GM23338 (cell line): ENCODE data around the gene ZNF557. TPM values are rescaled to one million over a fixed set of nuclear protein-coding genes. Genes with fewer than 3 reads are reported as not detected.

Experiments used
- ATAC-seq: fragments of 200-7000 bp; cut with Tn5 transposase; 3 replicates; pipeline ENCODE4 v1.9.1; 2020
- DNase-seq: peaks from one replicate; pipeline ENCODE4 v3.0.0-alpha.2; 2015; ENCODE audit warnings: low spot score
- H2AFZ ChIP-seq: fragments of 200-600 bp; sonication (generic); 2 replicates; pipeline ENCODE4 v1.8.0; 2016; ENCODE audit warnings: antibody characterized with exemption, mild to moderate bottlenecking, moderate library complexity
- H3F3A ChIP-seq: fragments of 200-600 bp; sonication (generic); replicated peaks from 2 replicates; pipeline ENCODE4 v1.8.0; 2017; ENCODE audit warnings: antibody characterized with exemption, mixed run types, low read depth
- H3K27ac ChIP-seq: fragments of 200-600 bp; sonication (generic); 2 replicates; pipeline ENCODE4 v1.6.1; 2016; ENCODE audit warnings: low read depth
- H3K27me3 ChIP-seq: fragments of 200-600 bp; sonication (generic); 2 replicates; pipeline ENCODE4 v1.8.0; 2016; ENCODE audit warnings: mild to moderate bottlenecking, mixed run types, moderate library complexity; ENCODE audit not compliant: insufficient read depth
- H3K36me3 ChIP-seq: fragments of 200-600 bp; sonication (generic); 2 replicates; pipeline ENCODE4 v1.8.0; 2016; ENCODE audit warnings: mild to moderate bottlenecking; ENCODE audit not compliant: insufficient read depth
- H3K4me1 ChIP-seq: fragments of 200-600 bp; sonication (generic); 2 replicates; pipeline ENCODE4 v1.8.0; 2016; ENCODE audit warnings: mild to moderate bottlenecking, moderate library complexity; ENCODE audit not compliant: insufficient read depth
- H3K4me2 ChIP-seq: fragments of 200-600 bp; sonication (generic); 2 replicates; pipeline ENCODE4 v1.7.1; 2017; ENCODE audit warnings: mixed run types
- H3K4me3 ChIP-seq: fragments of 200-600 bp; sonication (generic); 2 replicates; pipeline ENCODE4 v1.6.1; 2016; ENCODE audit warnings: mixed run types
- H3K79me2 ChIP-seq: fragments of 200-600 bp; sonication (generic); replicated peaks from 2 replicates; pipeline ENCODE4 v1.8.0; 2017; ENCODE audit warnings: mild to moderate bottlenecking; ENCODE audit not compliant: insufficient read depth
- H3K9me2 ChIP-seq: fragments of 200-600 bp; sonication (generic); 2 replicates; pipeline ENCODE4 v1.8.0; 2017; ENCODE audit not compliant: insufficient read depth
- H4K20me1 ChIP-seq: fragments of 200-600 bp; sonication (generic); replicated peaks from 2 replicates; pipeline ENCODE4 v1.8.0; 2017; ENCODE audit warnings: mild to moderate bottlenecking; ENCODE audit not compliant: insufficient read depth
- H3K27ac Mint-ChIP-seq: 2 replicates; pipeline ENCODE4 v1.8.0; 2020; ENCODE audit warnings: inconsistent platforms, mild to moderate bottlenecking, moderate library complexity, mixed read lengths
- H3K27me3 Mint-ChIP-seq: 3 replicates; pipeline ENCODE4 v1.8.0; 2022; ENCODE audit warnings: low read depth, mild to moderate bottlenecking, moderate library complexity, mixed read lengths, inconsistent platforms; ENCODE audit not compliant: insufficient read depth, poor library complexity
- H3K36me3 Mint-ChIP-seq: 3 replicates; pipeline ENCODE4 v1.8.0; 2021; ENCODE audit warnings: low read depth, mild to moderate bottlenecking, inconsistent platforms, moderate library complexity, mixed read lengths
- H3K4me1 Mint-ChIP-seq: 3 replicates; pipeline ENCODE4 v1.8.0; 2020; ENCODE audit warnings: mild to moderate bottlenecking, inconsistent platforms, mixed read lengths
- H3K4me3 Mint-ChIP-seq: 3 replicates; pipeline ENCODE4 v1.8.0; 2021; ENCODE audit warnings: moderate library complexity, mild to moderate bottlenecking, inconsistent platforms, mixed read lengths
- H3K9me3 Mint-ChIP-seq: 3 replicates; pipeline ENCODE4 v1.8.0; 2020; ENCODE audit warnings: moderate library complexity, mild to moderate bottlenecking, inconsistent platforms, mixed read lengths
- CREB1 ChIP-seq: fragments of 250-450 bp; sonication (Bioruptor Pico); IDR thresholded peaks from 2 replicates; pipeline ENCODE4 v1.5.0; 2020; ENCODE audit warnings: low read depth, mild to moderate bottlenecking, moderate library complexity
- EZH2 ChIP-seq: fragments of 200-600 bp; sonication (generic); IDR thresholded peaks from one replicate; pipeline ENCODE4 v1.8.0; 2017; ENCODE audit warnings: antibody characterized with exemption, mild to moderate bottlenecking, low read depth; ENCODE audit not compliant: unreplicated experiment
- EZH2phosphoT487 ChIP-seq: fragments of 200-600 bp; sonication (generic); IDR thresholded peaks from one replicate; pipeline ENCODE4 v1.8.1; 2018; ENCODE audit warnings: antibody characterized with exemption; ENCODE audit not compliant: unreplicated experiment
- NANOG ChIP-seq: IDR thresholded peaks from 2 replicates; pipeline ENCODE4 v1.6.1; 2016; ENCODE audit warnings: antibody characterized with exemption, borderline replicate concordance
- POLR2AphosphoS5 ChIP-seq: IDR thresholded peaks from 2 replicates; pipeline ENCODE4 v1.6.1; 2016; ENCODE audit warnings: antibody characterized with exemption, low read depth
- REST ChIP-seq: IDR thresholded peaks from one replicate; pipeline ENCODE4 v1.6.1; 2018; ENCODE audit warnings: antibody characterized with exemption; ENCODE audit not compliant: unreplicated experiment
- STAT1 ChIP-seq: IDR thresholded peaks from one replicate; pipeline ENCODE4 v1.6.1; 2016; ENCODE audit warnings: antibody characterized with exemption; ENCODE audit not compliant: unreplicated experiment
- ZNF331 ChIP-seq: fragments of 250-450 bp; sonication (Bioruptor Pico); IDR thresholded peaks from 2 replicates; pipeline ENCODE4 v1.5.0; 2020; ENCODE audit warnings: low read depth, mild to moderate bottlenecking, moderate library complexity
- ZNF462 ChIP-seq: fragments of 250-450 bp; sonication (Bioruptor Pico); IDR thresholded peaks from 2 replicates; pipeline ENCODE4 v1.5.0; 2020; ENCODE audit warnings: mild to moderate bottlenecking, moderate library complexity
- polyA plus RNA-seq: library from polyadenylated mRNA; unstranded; fragments of >200 nt; fragmentation: Nextera tagmentation; extraction: Ambion mirVana; gene quantifications from 2 replicates; pipeline ENCODE4 v1.2.1, GENCODE V29; 2016
- total RNA-seq: library from RNA; depleted of rRNA; stranded (reverse); fragments of >200 nt; shearing (Covaris generic); gene quantifications from 2 replicates; pipeline ENCODE4 v1.2.3, GENCODE V29; 2014

ZNF557 gene
- total and polyA plus RNA-seq, 2 experiments from 2014 or later: 3.7 to 10.3 TPM

- TF ChIP-seq ZNF462 (CRISPR knock-in tag) (no peak), CREB1 (no peak), EZH2 (no peak)
Observed at GRCh38 chr19:7124782-7125181, 55.3 kb downstream of the ZNF557 start (continued).

- Mint-ChIP-seq H3K4me1 (no peaks in the 10 kb centered on the region), H3K27ac (no peak overlapping the region), H3K9me3 (peaks cover 26% of the 10 kb centered on the region), H3K36me3 (peaks cover 75% of the 10 kb centered on the region), H3K27me3 (peaks cover 4% of the 10 kb centered on the region), H3K4me3 (no peak overlapping the region)
- Histone ChIP-seq H3K27me3 (no peaks in the 10 kb centered on the region), H3K9me2 (no peaks in the 10 kb centered on the region), H3K79me2 (no peaks in the 10 kb centered on the region), H3K36me3 (peaks cover 23% of the 10 kb centered on the region), H3K27ac (no peak overlapping the region), H3K4me3 (no peak overlapping the region), H4K20me1 (no peaks in the 10 kb centered on the region), H3K4me1 (no peaks in the 10 kb centered on the region), H2AFZ (no peak overlapping the region), H3K4me2 (no peak overlapping the region), H3F3A (no peaks in the 10 kb centered on the region)
- no peak for ATAC-seq
- DNase-seq: no peak
- TF ChIP-seq STAT1: no peak
- no peak for TF ChIP-seq EZH2
- no peak for TF ChIP-seq REST
- TF ChIP-seq CREB1: no peak
- TF ChIP-seq NANOG: no peak
- TF ChIP-seq ZNF331 (CRISPR knock-in tag): no peak
- TF ChIP-seq EZH2phosphoT487: no peak
- no peak for TF ChIP-seq POLR2AphosphoS5
Observed at GRCh38 chr19:7125221-7125620, 55.7 kb downstream of the ZNF557 start.
